ENCODE data around the gene CHSY1.

DNA sequence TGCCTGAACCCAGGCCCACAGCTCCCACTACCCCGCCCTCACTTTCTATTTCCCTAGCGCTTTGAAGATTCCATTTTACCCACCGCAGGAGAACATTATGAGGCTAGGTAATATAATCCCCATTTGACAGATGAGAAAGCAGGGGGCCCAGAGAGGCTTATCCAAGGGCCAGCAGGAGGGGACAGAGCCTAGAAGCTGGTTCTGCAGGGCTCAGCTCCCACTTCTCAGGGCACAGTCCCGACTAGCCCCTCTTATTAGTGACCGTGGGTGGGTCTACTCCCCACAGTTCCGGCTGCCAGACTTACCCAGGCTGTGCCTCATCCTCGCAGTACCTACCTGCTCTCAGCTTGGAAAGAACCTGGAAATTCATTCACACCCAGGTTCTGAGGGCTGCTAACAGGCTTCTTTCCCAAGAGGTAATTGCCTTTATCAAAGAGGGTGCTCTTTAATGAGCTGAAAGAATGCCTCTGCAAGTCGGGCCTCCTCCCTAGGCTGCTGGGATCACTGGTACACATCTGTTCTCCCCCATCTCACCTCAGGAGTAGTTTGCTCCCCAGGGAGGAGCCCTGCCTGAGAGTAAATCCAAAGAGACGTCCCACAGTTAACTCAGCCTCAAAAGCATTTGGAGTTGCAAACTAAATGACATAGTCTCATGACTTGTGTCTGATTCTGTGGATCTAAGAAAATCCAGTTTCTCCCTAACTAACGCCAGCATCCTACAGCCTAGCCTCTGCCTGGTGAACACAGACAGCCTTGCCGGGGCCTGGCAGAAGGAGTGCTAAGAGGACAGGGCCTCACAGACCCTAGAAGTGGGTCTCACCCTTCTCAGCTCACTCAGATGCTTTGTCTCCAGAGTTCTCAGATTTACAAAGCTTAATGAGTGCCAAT, 125.0 kb downstream of the CHSY1 start:
- TF ChIP-seq, protein P1, sequence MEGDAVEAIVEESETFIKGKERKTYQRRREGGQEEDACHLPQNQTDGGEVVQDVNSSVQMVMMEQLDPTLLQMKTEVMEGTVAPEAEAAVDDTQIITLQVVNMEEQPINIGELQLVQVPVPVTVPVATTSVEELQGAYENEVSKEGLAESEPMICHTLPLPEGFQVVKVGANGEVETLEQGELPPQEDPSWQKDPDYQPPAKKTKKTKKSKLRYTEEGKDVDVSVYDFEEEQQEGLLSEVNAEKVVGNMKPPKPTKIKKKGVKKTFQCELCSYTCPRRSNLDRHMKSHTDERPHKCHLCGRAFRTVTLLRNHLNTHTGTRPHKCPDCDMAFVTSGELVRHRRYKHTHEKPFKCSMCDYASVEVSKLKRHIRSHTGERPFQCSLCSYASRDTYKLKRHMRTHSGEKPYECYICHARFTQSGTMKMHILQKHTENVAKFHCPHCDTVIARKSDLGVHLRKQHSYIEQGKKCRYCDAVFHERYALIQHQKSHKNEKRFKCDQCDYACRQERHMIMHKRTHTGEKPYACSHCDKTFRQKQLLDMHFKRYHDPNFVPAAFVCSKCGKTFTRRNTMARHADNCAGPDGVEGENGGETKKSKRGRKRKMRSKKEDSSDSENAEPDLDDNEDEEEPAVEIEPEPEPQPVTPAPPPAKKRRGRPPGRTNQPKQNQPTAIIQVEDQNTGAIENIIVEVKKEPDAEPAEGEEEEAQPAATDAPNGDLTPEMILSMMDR (IDR thresholded peaks at IDR 0.05): no peak
- TF ChIP-seq EZH2phosphoT487 (IDR thresholded peaks at IDR 0.05): no peak

All from neural progenitor cell (in vitro differentiated cells).